ENCODE data around the gene NRROS. TPM values are rescaled to one million over a fixed set of nuclear protein-coding genes. Genes with fewer than 3 reads are reported as not detected.
"Not testable (repeated sequence)": the region's sequence is repeated elsewhere in the genome, so short reads cannot be mapped to it uniquely, and the experiment has no call there.

The NRROS gene
- total RNA-seq, result 1 to 10 TPM in 1 of 4 donors, under 1 TPM in 2, not detected in 1; 0.18 to 4.8 (median 0.70) TPM

GRCh38 chr3:196639483-196640296 is at the start of gene NRROS:
TSS of gene NRROS (plus strand) at chr3:196639694. CDS start at chr3:196654540, 14,846 bp downstream.
- peak in 2 of 4 donors; percentile 46 to 77 for TF ChIP-seq POLR2A (IDR thresholded peaks at IDR 0.05)
- TF ChIP-seq CTCF (IDR thresholded peaks at IDR 0.05), result no peak
- H3K9me3 ChIP-seq, result no peaks in the 10 kb centered on the region
- H3K27me3 ChIP-seq, result peaks cover 0 to 26% (median 0%) of the 10 kb centered on the region in 4 donors
- intact Hi-C loops (cut with DNase I), result no loop called here
- H3K4me3 ChIP-seq, result peak within 1 kb of the TSS; percentile 35 to 71 (median 59)
- H3K4me1 ChIP-seq, result peaks cover 0 to 35% (median 11%) of the 10 kb centered on the region in 3 donors
- peak within 1 kb of the TSS; percentile 62 to 87 (median 84) for H3K27ac ChIP-seq
- DNase-seq, result no peak
- no peaks in the 10 kb centered on the region for H3K36me3 ChIP-seq
- 55 to 57% methylated on average over 3 to 7 of the region's 65 CpGs for WGBS, 2 donors

- Histone ChIP-seq H3K27ac (no peak overlapping the region), H3K4me1 (no peaks in the 10 kb centered on the region), H3K4me3 (no peak overlapping the region), H3K9me3 (no peaks in the 10 kb centered on the region), H3K36me3 (peaks cover 0 to 25% (median 0%) of the 10 kb centered on the region in 3 donors), H3K27me3 (peaks cover 0 to 9% (median 0%) of the 10 kb centered on the region in 4 donors)
- TF ChIP-seq CTCF (IDR thresholded peaks at IDR 0.05) (no peak), POLR2A (IDR thresholded peaks at IDR 0.05) (no peak)
- intact Hi-C loops (cut with DNase I), result no loop called here
- 86 to 88% methylated on average over 4 to 5 of the region's 5 CpGs for WGBS, 2 donors
- DNase-seq, result no peak
These were observed 49.2 kb upstream of the NRROS start for GRCh38 chr3:196590279-196590678.

GRCh38 chr3:196596355-196596754 is 43.1 kb upstream of the NRROS start:
- WGBS, 2 donors, result 40 to 44% methylated on average over 5 of the region's 5 CpGs
- H3K9me3 ChIP-seq, result no peaks in the 10 kb centered on the region
- TF ChIP-seq POLR2A (IDR thresholded peaks at IDR 0.05) (no peak), CTCF (IDR thresholded peaks at IDR 0.05) (no peak)
- intact Hi-C loops (cut with DNase I), result no loop called here
- H3K4me3 ChIP-seq, result no peak overlapping the region
- no peak for DNase-seq
- H3K4me1 ChIP-seq, result no peaks in the 10 kb centered on the region
- H3K27me3 ChIP-seq, result peaks cover 0 to 21% (median 0%) of the 10 kb centered on the region in 4 donors
- H3K27ac ChIP-seq, result no peak overlapping the region
- no peaks in the 10 kb centered on the region for H3K36me3 ChIP-seq

- H3K27ac ChIP-seq; H3K36me3 ChIP-seq; DNase-seq; H3K4me3 ChIP-seq; intact Hi-C loops (cut with DNase I); H3K9me3 ChIP-seq; H3K4me1 ChIP-seq: not testable (repeated sequence)
- 68 to 76% methylated on average over 16 to 22 of the region's 25 CpGs for WGBS, 2 donors
- peaks cover 0 to 21% (median 0%) of the 10 kb centered on the region in 4 donors for H3K27me3 ChIP-seq
These were observed 41.3 kb upstream of the NRROS start for GRCh38 chr3:196597971-196598733.

- Histone ChIP-seq H3K9me3 (no peaks in the 10 kb centered on the region), H3K27me3 (peaks cover 0 to 22% (median 0%) of the 10 kb centered on the region in 4 donors), H3K36me3 (no peaks in the 10 kb centered on the region), H3K4me3 (no peak overlapping the region), H3K4me1 (no peaks in the 10 kb centered on the region), H3K27ac (no peak overlapping the region)
- DNase-seq, result no peak
- intact Hi-C loops (cut with DNase I), result no loop called here
- TF ChIP-seq CTCF (IDR thresholded peaks at IDR 0.05) (no peak), POLR2A (IDR thresholded peaks at IDR 0.05) (no peak)
- WGBS, 2 donors, result 56 to 87% methylated on average over 5 of the region's 5 CpGs
These were observed 39.8 kb upstream of the NRROS start for GRCh38 chr3:196599734-196600128.

Data from esophagus squamous epithelium (tissue), 5 donors.